HG02973 (cell line): ENCODE results near the gene NUFIP1.
A peak's percentile ranks its signal among the peaks of the same experiment; 100 is the strongest.
"Not testable (repeated sequence)": the region's sequence is repeated elsewhere in the genome, so short reads cannot be mapped to it uniquely, and the experiment has no call there.

Experiments used
- ATAC-seq: cut with Tn5 transposase; IDR thresholded peaks from one replicate; pipeline ENCODE4 v1.9.1; 2021; ENCODE audit warnings: moderate library complexity; ENCODE audit not compliant: unreplicated experiment

Gene NUFIP1

GRCh38 chr13:44989071-44989889, at the start of gene NUFIP1, which contains the start of gene GPALPP1:
TSS of gene NUFIP1 (minus strand) at chr13:44989471. CDS start at chr13:44989436, 35 bp downstream.
TSS of gene GPALPP1 (plus strand) at chr13:44989538. CDS start at chr13:44989655, 117 bp downstream.
- peak; percentile 93 for ATAC-seq

DNA sequence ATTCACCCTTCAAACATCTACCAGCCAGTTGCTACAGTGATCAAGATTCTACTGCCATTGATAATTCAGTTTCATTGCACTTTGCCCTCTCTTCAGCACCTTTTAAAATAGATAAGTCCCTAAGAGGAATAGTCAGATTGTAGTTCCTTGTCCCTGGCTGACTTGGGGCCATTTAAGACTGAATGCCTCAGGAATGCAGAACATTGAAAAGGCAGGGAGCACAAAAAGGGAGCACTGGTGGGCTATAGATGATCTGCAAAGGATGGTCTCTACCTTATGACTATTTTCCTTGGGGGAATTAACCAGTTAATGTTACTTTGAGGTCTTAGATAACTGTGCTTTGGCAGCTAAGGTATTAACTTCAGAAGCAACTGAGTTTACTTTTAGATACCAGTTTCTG, 46.9 kb upstream of the NUFIP1 start:
- ATAC-seq: no peak

GRCh38 chr13:45034342-45034741, 45.1 kb upstream of the NUFIP1 start:
- ATAC-seq: no peak

GRCh38 chr13:45024847-45025246, 35.6 kb upstream of the NUFIP1 start:
- no peak for ATAC-seq

DNA sequence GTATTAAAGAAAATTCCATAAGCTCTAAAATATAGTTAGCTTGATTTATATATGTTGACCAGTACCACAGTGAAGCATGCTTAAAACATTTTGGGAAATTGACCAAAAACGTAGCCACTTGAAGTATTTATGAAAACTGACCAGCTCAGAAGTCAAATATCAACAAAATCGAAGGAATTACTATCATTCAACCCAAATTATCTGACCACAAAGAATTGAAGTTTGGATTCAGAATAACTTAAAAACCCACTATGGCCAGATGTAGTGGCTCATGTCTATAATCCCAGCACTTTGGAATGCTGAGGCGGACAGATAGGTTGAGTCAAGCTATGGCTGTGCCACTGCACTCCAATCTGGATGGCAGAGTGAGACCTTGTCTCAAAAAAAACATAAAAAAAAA, 32.0 kb upstream of the NUFIP1 start:
- ATAC-seq: no peak

DNA sequence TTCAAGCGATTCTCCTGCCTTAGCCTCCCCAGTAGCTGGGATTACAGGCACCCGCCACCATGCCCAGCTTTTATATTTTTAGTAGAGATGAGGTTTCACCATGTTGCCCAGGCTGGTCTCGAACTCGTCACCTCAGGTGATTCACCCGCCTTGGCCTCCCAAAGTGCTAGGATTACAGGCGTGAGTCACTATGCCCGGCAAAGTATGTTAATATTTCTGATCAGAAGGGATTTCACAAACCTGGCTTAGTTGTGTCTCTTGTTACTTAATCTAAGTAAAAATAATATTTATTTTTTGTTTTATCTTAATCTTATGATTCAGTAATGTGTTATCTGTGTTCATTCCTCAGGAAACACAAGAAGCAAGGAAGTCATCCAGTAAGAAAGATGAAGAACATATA, 30.7 kb upstream of the NUFIP1 start:
- ATAC-seq: not testable (repeated sequence)

GRCh38 chr13:45016792-45017425, 27.6 kb upstream of the NUFIP1 start:
- ATAC-seq: no peak

- no peak for ATAC-seq
Observed at GRCh38 chr13:45015300-45015699, 26.0 kb upstream of the NUFIP1 start.

GRCh38 chr13:45011198-45011597, 21.9 kb upstream of the NUFIP1 start:
- no peak for ATAC-seq

GRCh38 chr13:45007823-45008222, 18.6 kb upstream of the NUFIP1 start:
- ATAC-seq: no peak

DNA sequence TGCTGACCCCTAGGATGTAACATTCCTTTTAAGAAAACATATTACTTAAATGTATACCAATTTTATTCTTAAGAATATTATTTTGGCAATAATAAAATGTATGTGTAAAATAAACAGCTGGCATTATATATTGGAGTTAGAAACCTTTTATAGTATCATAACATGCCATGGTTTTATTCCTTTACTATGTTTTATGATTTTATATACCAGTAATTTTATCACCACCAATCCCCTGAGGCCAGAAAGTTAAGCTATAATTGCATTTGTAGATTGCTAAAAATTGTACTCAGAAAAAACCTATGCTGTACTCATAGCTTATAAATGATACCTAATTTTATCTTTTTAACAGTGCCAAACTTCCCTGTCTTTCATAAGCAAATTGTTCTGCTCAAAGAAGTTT, 18.0 kb upstream of the NUFIP1 start:
- no peak for ATAC-seq

DNA sequence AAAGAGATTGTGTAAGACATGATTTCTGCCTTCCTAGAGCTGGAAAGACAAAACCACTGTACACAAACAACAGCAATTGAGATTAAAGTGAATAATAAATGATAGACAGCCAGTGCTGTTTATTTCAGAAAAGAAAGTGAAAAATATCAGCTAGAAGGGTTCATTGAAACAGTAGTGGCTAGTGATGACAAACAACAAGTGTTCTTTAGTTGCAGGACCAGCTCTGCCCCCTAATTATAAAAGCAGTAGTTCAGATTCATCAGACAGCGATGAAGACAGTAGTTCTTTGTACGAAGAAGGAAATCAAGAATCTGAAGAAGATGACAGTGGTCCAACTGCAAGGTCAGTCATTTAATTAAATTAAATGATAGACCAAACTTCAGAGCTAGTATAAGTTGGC, 14.8 kb upstream of the NUFIP1 start:
- no peak for ATAC-seq

GRCh38 chr13:45003417-45003816, 14.1 kb upstream of the NUFIP1 start:
- no peak for ATAC-seq

DNA sequence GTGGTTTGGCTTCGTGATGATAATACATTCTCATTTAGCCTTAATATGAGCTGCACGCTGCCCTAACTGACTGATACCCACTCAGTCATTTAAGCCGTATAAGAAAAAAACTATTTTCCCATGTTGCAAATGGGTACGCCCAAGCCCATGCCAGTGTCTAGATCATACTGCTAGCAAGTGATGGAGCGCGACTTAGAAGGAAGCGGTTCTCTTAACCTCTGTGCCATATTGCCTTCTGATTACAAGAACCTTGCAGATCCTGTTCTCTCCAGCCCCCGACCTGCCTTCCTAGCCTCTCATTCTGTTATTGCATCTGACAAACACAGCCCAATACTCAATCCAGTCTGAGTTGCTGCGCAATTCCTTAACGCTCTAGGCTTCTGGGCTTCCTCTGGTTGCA, 670 bp upstream of the NUFIP1 start:
- no peak for ATAC-seq

DNA sequence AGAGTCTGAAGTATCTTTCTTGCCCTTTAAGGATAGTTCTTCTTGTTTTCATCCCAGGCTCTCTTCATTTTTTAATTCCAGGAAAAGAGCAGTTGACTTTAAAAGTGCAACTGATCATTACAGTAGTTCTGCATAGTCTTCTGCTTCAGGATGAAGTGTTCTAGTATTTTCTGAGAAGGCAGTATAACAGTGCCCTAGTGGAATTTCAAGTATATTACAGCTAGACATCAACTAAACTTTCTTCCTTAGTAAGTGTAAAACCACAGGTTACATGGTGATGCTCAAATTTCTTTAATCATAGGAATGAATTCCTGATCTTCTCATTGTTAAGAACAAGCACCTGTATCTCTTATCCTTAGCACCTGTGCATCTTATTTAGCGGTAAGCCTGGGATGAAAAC, 10.9 kb downstream of the NUFIP1 start:
- no peak for ATAC-seq

DNA sequence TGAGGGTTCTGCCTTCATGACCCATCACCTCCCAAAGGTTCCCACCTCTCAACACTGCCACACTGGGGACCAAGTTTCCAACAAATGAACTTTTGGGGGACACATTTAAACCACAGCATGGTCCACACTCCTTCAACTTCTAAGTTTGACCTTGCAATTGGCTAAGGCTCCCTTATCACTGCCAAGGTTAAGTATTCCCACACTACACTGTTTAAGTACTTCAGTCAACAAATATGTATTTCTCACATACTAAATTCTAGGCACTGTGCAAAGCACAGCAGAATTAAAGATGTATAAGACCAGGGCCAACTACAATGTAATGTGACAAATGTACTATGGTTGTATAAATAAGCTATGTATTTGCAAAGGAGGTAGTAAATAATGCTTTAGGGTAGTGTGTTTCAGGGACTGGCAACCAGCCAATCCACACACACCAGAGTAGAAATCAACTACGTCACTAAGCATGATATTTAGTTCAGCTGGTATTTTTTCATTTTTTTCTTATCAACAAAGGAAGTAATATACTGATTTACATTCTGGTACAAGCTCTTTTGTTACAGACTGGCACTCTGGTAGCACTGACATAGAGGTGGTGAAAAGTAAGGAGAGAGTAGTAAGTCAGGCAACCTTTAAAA, 12.2 kb downstream of the NUFIP1 start:
- ATAC-seq: no peak

GRCh38 chr13:44976196-44976595, 13.1 kb downstream of the NUFIP1 start:
- ATAC-seq: no peak

- ATAC-seq: peak; percentile 52
Observed at GRCh38 chr13:44974056-44974793, 15.0 kb downstream of the NUFIP1 start.

DNA sequence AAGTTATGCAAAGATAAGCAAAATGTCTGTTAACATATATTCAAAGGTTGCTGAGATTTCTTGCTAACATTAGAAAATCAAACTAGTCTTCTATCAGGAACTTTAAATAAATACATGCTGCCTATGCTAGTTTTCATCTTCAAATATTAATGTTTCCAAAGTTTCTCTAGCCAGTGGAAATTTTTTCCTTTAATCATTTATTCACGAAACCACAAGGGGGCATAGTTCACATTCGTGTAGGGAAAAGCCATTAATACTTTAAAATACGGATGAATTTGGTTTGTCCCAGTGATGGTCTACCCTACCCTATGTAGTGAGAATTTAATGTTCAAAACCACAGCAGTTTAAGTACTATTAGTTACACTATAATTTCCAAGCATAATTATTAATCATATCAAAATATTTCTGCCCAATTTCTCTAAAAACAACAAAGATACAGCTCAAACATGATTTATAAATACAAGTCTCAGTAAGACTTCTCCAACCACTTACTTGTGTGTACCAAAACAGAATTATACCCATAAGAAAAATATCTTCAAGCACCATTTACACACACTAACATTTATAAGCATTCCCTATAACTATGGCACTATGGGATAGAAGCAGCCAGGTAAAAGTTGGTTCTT, 16.2 kb downstream of the NUFIP1 start:
- no peak for ATAC-seq

GRCh38 chr13:44971656-44972595, 17.3 kb downstream of the NUFIP1 start:
- no peak for ATAC-seq
